Stomach smooth muscle (tissue), 2 donors: ENCODE measurements around the gene TEDC2.

Experiments used
- H3K27ac ChIP-seq: one replicate; pipeline ENCODE4 v1.7.0; 2013; ENCODE audit warnings: mild to moderate bottlenecking, low read length, inconsistent platforms
- H3K27me3 ChIP-seq, 2 donors: one replicate each; pipeline ENCODE4 v1.7.0; 2013; ENCODE audit warnings: low read length in 2 of 2; ENCODE audit not compliant: insufficient read depth in 2 of 2, control insufficient read depth in 1 of 2
- H3K36me3 ChIP-seq, 2 donors: one replicate each; pipeline ENCODE4 v1.7.0; 2013; ENCODE audit warnings: low read length in 2 of 2; ENCODE audit not compliant: control insufficient read depth in 2 of 2, insufficient read depth in 2 of 2
- H3K4me1 ChIP-seq: one replicate; pipeline ENCODE4 v1.7.0; 2013; ENCODE audit warnings: low read length; ENCODE audit not compliant: control insufficient read depth, insufficient read depth
- H3K4me3 ChIP-seq, 2 donors: one replicate each; pipeline ENCODE4 v1.7.0; 2013; ENCODE audit warnings: low read length in 2 of 2
- H3K9ac ChIP-seq, 2 donors: one replicate each; pipeline ENCODE4 v1.7.0; 2013; ENCODE audit warnings: low read length in 2 of 2, mild to moderate bottlenecking in 1 of 2
- H3K9me3 ChIP-seq, 2 donors: one replicate each; pipeline ENCODE4 v1.7.0; 2013; ENCODE audit warnings: low read length in 2 of 2; ENCODE audit not compliant: control insufficient read depth in 2 of 2
- donor health status: healthy.
- donor health status: Pancreatic carcinoma.

Gene TEDC2

GRCh38 chr16:2487517-2487842 lies 27.6 kb downstream of the TEDC2 start:
- Histone ChIP-seq H3K4me1 (peaks cover 37% of the 10 kb centered on the region), H3K27ac (no peak overlapping the region), H3K9ac (no peak overlapping the region), H3K9me3 (no peaks in the 10 kb centered on the region), H3K4me3 (no peak overlapping the region), H3K27me3 (no peaks in the 10 kb centered on the region), H3K36me3 (peaks cover 0 to 4% of the 10 kb centered on the region in 2 donors)

- Histone ChIP-seq H3K36me3 (peaks cover 0 to 4% of the 10 kb centered on the region in 2 donors), H3K4me3 (no peak overlapping the region), H3K9ac (no peak overlapping the region), H3K9me3 (no peaks in the 10 kb centered on the region), H3K27me3 (no peaks in the 10 kb centered on the region), H3K4me1 (peaks cover 31% of the 10 kb centered on the region), H3K27ac (no peak overlapping the region)
These were observed 28.1 kb downstream of the TEDC2 start for GRCh38 chr16:2487903-2488531.

GRCh38 chr16:2489581-2489980 lies 29.7 kb downstream of the TEDC2 start:
- peaks cover 16% of the 10 kb centered on the region for H3K4me1 ChIP-seq
- H3K9ac ChIP-seq: no peak overlapping the region
- H3K36me3 ChIP-seq: peaks cover 0 to 4% of the 10 kb centered on the region in 2 donors

GRCh38 chr16:2490190-2491105 lies 30.5 kb downstream of the TEDC2 start:
- no peak overlapping the region for H3K9ac ChIP-seq

More at GRCh38 chr16:2489581-2489980, 29.7 kb downstream of the TEDC2 start:
- Histone ChIP-seq H3K4me3 (no peak overlapping the region), H3K27ac (no peak overlapping the region), H3K9me3 (no peaks in the 10 kb centered on the region), H3K27me3 (no peaks in the 10 kb centered on the region)

GRCh38 chr16:2492292-2492691 lies 32.4 kb downstream of the TEDC2 start:
- H3K4me1 ChIP-seq: peaks cover 5% of the 10 kb centered on the region
- no peaks in the 10 kb centered on the region for H3K9me3 ChIP-seq
- no peak overlapping the region for H3K27ac ChIP-seq
- H3K36me3 ChIP-seq: peaks cover 0 to 18% of the 10 kb centered on the region in 2 donors
- H3K9ac ChIP-seq: no peak overlapping the region
- H3K4me3 ChIP-seq: no peak overlapping the region
- no peaks in the 10 kb centered on the region for H3K27me3 ChIP-seq

More at GRCh38 chr16:2490190-2491105, 30.5 kb downstream of the TEDC2 start:
- Histone ChIP-seq H3K27me3 (no peaks in the 10 kb centered on the region), H3K4me3 (no peak overlapping the region), H3K36me3 (peaks cover 0 to 4% of the 10 kb centered on the region in 2 donors), H3K4me1 (peaks cover 11% of the 10 kb centered on the region), H3K27ac (no peak overlapping the region), H3K9me3 (no peaks in the 10 kb centered on the region)

GRCh38 chr16:2493605-2494004 lies 33.7 kb downstream of the TEDC2 start:
- Histone ChIP-seq H3K36me3 (peaks cover 0 to 20% of the 10 kb centered on the region in 2 donors), H3K27me3 (no peaks in the 10 kb centered on the region), H3K9ac (no peak overlapping the region), H3K4me1 (peaks cover 13% of the 10 kb centered on the region), H3K27ac (no peak overlapping the region), H3K9me3 (no peaks in the 10 kb centered on the region), H3K4me3 (no peak overlapping the region)

- H3K36me3 ChIP-seq: peaks cover 0 to 20% of the 10 kb centered on the region in 2 donors
- peaks cover 15% of the 10 kb centered on the region for H3K4me1 ChIP-seq
These were observed 34.7 kb downstream of the TEDC2 start for GRCh38 chr16:2494616-2495015.

GRCh38 chr16:2495041-2495440 lies 35.1 kb downstream of the TEDC2 start:
- Histone ChIP-seq H3K27ac (no peak overlapping the region), H3K4me1 (peaks cover 15% of the 10 kb centered on the region), H3K27me3 (no peaks in the 10 kb centered on the region), H3K9me3 (no peaks in the 10 kb centered on the region), H3K36me3 (peaks cover 0 to 20% of the 10 kb centered on the region in 2 donors), H3K4me3 (no peak overlapping the region), H3K9ac (no peak overlapping the region)

More at GRCh38 chr16:2494616-2495015, 34.7 kb downstream of the TEDC2 start:
- H3K27me3 ChIP-seq: no peaks in the 10 kb centered on the region
- H3K9me3 ChIP-seq: no peaks in the 10 kb centered on the region
- H3K9ac ChIP-seq: no peak overlapping the region
- no peak overlapping the region for H3K4me3 ChIP-seq
- no peak overlapping the region for H3K27ac ChIP-seq

- no peaks in the 10 kb centered on the region for H3K27me3 ChIP-seq
- H3K4me1 ChIP-seq: peaks cover 20% of the 10 kb centered on the region
- H3K9ac ChIP-seq: no peak overlapping the region
- no peak overlapping the region for H3K27ac ChIP-seq
- H3K36me3 ChIP-seq: peaks cover 0 to 16% of the 10 kb centered on the region in 2 donors
- H3K9me3 ChIP-seq: no peaks in the 10 kb centered on the region
- no peak overlapping the region for H3K4me3 ChIP-seq
These were observed 36.6 kb downstream of the TEDC2 start for GRCh38 chr16:2496223-2497115.

- H3K27ac ChIP-seq: no peak overlapping the region
- no peak overlapping the region for H3K4me3 ChIP-seq
- H3K27me3 ChIP-seq: no peaks in the 10 kb centered on the region
- H3K9ac ChIP-seq: no peak overlapping the region
- peaks cover 28% of the 10 kb centered on the region for H3K4me1 ChIP-seq
- peaks cover 0 to 16% of the 10 kb centered on the region in 2 donors for H3K36me3 ChIP-seq
- H3K9me3 ChIP-seq: no peaks in the 10 kb centered on the region
These were observed 37.3 kb downstream of the TEDC2 start for GRCh38 chr16:2497116-2497630.
